Activated CD4-positive, alpha-beta T cell treated with anti-CD3 and anti-CD28 coated beads for 4 hours (primary cell): Measurements from ENCODE around the gene VEGFD.
"Not testable (repeated sequence)": the region's sequence is repeated elsewhere in the genome, so short reads cannot be mapped to it uniquely, and the experiment has no call there.

Experiments used
- DNase-seq, 2 donors: peaks; one replicate each; pipeline ENCODE4 v3.0.0-alpha.2; 2020

The VEGFD gene

DNA sequence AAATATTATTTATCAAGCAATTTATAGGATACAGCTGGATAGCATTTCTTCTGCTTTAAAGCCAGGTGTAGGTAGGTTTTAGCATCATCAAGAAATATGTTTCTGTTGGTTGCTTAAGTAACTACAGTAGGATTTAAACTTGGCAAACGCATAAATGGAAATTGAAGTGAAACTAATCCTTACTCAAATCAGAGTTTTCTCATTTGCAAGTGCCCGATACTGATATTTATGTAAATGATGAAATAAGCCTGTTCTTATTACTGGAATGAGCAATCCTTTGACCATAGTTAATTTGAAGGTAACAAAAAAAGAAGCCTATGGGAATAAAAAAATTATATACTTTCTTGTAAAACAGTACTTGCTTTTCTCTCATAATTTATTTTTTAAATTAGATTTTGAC, 25.7 kb downstream of the VEGFD start:
- DNase-seq: no peak

DNA sequence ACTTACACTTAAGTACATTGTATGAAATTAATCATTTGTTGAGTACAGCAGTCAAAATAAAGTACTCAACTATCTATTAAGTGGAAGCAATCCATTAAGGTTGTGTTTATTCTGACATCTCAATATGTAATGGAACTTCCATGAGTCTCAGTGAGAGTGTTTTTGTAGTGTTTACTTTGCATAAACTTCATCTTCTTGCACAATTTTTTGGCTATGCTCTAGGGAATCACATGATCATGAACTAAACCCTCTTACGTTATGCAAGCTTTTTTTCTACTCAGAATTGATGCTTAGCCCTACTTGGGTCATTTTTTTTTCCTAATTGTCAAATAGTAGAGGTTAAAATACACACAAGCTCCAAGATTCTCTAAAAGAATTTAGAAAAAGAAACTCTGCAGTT, 27.8 kb downstream of the VEGFD start:
- no peak for DNase-seq

DNA sequence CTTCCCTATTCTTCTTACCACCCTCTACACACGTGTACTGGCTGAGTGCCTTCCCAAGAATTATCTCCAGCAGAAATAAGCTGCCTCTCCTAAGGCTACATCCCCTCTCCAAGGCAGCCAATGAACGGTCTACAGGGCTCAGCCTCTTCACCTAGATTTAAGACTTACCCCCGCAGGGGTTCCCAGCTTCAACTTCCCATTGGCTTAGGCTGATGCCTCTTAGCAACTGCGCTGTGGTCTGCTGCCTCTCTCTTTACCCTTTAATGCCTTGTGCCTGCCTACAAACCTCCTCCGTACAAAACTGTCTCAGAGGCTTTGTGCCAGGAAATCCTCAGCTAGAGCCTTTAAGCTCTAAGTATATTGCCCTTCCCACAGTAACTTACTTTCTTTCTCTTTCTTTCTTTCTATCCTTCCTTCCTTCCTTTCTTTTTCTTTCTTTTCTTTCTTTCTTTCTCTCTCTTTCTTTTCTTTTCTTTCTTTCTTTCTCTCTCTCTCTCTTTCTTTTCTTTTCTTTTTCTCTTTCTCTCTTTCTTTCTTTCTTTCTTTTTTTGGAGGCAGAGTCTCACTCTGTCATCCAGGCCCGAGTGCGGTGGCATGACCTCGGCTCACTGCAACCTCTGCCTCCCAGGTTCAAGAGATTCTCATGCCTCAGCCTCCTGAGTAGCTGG, 33.8 kb downstream of the VEGFD start:
- DNase-seq: no peak

DNA sequence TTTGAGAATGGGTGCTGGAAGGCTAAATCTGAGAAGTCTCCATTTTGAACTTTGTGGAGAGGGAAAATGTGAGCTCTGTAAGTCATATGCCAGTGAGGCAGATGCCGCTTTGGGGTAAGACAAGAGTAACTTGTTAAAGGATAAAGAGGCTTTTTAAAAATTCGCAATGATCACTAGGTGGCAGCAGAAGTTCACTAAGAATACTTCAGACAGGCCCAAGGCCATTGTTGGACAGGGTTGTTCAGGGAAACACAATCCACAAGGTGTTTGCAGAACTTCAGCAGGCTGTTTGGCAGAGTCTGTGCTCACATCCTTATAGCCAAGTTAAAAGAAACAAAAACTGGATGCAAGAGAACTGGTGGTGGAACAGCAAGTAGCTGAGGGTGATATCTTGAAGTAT, 35.2 kb downstream of the VEGFD start:
- peak in 1 of 2 donors; percentile 4 for DNase-seq

DNA sequence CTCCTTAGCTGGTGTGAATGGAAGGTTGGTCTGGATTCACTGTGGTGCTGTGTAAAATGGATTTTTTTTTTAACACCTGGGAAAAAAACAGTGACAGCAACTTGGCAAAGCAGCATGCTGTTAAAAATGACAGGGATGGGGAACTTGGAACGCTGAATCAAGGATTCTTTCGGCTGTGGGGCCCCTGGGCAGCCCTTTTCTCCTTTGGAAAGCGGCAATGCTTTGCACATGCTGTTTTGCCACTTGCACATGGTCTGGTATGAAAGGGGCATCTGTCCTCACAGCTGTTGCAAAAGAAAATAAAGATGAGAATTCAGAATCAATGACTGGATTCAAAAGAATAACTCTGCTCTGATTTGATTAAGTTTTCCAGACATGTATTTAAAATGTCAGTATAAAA, 38.2 kb downstream of the VEGFD start:
- DNase-seq: no peak

DNA sequence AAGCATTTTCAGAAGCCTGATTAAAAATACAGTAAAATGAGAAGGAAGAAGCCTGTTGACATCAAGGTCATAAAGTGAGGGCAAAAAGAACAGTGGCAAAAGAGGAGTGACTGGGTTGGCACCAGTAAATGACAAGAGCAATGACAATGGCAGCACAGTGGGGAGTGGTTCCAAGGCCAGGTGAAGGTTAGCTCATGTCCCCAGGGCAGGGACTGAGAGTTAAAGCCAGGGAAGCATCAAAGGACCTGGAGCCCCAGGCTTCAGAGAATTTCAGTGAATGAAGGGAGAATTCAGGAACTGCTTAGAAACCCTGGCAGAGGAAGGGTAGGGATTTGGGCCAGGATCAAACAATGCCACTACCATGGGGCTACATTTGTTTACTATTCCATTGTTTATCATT, 40.1 kb downstream of the VEGFD start:
- DNase-seq: no peak

DNA sequence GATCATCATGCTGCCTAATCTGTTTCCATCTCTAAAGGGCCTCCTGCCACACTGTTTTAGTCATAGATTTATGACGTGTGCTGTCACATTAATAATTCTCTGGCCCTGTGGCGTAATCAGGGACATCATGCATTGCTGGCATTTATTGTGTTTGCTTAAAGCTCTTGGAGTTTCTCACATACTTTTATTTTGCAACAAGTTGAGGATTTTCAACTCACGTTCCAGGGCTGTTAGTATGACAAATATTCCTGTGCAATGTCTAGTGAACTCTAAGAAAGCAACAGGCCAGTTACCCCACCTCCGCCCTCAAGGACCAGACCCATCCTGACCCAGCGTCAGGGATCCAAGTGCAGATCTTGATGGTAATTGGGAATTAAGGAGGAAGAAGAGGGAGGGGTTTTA, 41.1 kb downstream of the VEGFD start:
- DNase-seq: no peak

DNA sequence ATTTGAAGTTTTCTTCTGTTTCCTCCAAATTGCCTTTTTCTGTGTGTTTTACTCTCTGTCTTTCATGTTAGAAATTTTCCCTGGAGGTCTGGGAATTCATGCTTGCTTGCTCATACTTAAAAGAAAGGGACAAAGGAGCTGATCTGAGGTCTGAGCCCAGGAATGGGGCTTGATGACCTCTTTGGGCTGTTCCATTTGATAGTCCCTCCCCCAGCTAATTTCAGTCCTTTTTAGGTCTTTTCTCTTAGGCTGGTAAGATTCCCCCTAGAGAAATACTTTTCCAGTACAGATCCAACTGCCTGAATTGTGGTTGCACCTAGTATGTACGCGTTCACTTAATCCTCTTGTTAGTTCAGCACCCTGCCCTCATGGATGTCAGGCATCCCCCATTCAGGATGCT, 43.3 kb downstream of the VEGFD start:
- DNase-seq: no peak

DNA sequence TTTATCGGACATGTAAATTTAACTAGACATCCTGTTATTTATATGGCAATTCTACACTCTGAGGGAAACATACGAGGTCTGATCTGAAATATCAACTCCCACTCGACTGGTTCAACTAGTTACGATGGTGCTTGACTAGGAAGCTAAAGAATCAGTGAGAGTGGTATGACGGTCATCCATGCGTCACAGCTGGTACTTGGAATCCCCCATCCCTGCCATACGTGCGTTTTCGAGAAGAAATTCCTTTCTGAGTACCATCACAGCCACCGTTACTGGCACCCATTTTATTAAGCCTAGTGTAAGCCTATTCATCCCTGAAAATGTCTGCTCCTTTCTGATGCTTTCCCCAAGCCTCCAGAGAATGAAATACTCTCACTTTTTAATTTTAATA, 48.2 kb downstream of the VEGFD start:
- DNase-seq: peak; percentile 23 to 28

DNA sequence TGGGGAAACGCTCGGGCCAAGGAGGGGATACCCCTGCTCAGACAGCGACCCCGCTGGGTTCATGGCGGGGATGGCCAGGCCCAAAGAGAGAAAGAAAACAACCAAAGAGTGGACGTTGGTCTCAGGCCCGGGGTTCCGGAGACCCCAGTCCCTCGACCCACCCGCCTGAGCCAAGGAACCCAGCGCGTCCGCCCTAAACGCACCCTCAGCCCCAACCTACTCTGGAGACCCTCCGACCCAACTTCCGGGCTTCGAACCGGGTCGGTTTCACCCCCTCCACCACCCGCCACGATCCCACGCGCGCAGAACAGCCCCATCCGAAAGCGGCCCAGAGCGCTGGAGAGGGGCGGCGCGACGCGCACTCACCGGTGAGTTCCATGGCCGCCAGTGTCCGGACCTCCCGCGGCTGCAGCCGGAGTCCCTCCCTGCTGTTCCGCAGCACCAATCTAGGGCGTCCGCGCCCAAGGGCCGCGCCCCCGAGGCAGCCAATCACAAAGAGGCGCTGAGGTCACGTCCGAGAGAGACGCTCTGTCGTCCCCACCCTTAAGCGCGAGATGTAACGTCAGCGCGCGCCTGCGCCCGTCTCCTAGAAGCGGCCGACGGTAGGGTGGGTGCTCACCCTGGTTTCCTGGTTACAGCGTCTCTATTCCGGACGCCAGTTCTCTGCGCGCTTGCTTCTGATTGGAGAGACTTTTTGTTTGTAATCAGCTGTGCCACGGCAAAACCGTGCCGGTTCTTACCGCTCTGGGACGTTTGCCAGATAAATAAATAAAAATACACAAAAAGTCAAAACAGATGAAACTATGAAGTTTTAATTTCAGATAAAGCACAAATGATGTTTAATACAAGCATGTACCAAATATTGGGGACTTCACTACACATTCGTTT, 48.8 kb downstream of the VEGFD start, which contains the start of gene PIGA:
PIGA (minus strand) TSS at position 389 of the 888 bp plus-strand sequence. CDS start 3,593 bp downstream, outside the sequence.
- DNase-seq: peak; percentile 82 to 85

DNA sequence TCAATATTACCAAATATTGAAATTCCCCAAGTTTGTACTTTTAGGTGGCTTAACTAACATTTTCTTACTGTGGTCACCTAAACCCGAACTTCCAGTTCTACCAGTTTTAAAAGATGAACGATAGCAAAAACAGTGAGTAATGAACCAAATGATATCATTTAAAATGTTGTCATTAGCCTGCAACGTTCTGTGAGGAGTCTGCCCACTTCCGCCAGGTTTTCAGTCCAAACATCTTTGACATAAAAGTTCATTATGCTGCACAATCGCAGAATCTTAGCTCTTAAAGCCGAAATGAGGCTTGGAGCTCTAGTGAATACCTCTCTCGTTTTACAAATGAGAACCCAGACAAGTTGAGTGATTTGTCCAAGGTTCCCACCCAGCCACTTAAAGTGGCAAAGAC, 49.7 kb downstream of the VEGFD start:
- no peak for DNase-seq

DNA sequence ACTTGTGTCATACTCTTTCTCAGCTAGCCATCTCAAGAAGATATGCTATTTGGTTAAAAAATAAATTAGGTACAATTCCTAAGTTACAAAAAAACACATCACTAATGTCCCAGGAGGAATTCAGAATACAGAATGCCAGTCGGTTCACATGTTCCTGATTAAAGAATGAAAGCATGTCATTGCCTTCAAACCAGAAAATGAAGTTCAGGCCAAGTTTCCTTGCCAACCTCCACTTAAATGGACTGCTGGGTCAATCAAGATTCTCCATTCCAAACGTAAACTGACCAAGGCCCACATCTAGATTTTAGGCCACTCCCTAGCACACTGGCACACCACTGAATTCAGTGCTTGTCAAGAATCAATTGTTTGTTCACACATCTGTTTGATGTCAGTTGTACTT, 55.4 kb downstream of the VEGFD start:
- no peak for DNase-seq

DNA sequence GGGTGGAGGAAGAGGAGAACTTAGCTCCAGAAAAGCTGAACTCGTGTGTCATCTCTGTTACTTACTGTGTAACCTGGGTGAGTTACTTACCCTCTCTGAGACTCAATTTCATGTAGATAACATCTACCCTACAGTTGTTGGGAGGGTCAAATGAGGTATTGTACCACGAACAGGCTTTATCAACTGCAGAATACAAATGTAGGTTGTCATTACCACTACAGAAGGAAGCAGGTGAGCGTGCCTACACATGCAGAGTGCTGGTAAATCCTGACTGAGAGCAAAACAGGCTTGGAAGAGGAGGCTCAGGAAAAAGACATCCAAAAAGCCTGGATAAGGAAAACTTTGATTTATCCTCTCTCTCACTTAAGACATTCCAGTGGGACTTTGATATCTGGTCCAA, 56.1 kb downstream of the VEGFD start:
- DNase-seq: no peak

DNA sequence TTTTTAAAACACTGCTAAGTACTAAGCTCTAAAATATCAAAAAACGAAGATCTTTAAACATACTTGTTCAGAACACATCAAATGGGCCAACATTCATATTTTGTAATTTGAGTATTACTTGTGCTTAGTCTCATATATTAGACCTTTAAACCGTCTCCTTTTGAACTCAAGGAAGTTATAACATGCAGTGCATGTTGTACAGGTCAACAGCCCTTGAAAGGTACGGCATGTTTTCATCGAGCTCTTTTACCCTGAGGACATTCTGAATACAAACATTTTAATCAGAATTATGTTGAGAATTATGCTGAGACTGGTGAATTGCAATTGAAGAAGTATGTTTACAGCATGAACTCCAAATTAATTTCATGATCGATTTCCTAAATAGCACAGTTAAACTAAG, 61.7 kb downstream of the VEGFD start:
- no peak for DNase-seq

DNA sequence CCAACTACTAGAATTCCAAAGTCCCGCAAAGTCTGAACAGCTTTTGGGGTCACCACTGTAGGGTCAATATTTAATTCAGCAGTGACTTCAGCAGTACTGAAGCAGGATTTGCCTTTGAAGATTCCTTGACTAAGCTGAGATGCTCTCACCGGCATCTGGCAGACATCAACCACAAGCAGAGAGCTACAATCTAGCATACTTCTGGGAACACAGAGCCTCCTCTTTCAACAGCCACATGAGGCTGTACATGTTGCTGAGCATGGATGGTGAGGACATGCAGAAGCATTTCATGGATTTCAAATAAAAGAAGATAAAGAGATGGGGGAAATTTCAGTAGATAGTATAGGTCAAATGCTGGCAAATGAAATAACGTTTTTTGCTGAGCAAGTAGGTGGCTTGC, 62.1 kb downstream of the VEGFD start:
- DNase-seq: no peak

DNA sequence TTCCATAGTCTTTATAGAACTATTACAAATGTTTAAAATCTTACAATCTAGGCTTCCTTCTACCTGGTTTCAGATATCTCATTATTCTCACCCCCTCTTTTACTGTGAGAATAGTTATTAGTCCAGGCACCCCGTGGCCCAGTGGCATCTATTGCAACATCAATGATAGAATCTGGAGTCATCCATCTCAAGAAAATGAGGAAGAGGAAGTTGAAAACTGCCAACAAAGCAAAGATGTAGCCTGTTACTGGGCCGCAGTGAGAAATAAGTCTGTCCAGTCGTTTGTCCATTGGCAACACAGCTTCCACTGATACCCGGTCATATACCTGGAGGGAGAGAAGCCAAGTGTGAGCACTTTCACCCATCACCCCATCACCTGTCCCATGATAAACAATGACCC, 62.8 kb downstream of the VEGFD start:
- DNase-seq: no peak

DNA sequence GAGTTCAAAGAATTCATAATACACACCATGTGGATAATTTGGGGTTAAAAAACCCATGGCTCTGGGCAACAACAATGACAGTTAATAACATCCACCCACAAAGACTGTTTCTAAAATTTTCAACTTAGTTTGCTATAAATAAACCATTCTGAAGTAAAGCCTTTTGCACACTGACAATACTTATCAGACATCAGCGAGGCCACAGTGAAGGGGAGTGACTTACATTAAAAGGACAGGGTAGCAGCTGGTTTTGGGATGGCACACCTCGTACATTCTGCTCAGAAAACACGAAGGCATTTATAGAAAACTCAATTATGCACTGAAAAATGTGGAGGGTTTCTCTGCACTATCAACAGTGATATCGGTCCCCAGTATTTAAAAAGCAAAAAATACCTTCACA, 63.9 kb downstream of the VEGFD start:
- DNase-seq: no peak

DNA sequence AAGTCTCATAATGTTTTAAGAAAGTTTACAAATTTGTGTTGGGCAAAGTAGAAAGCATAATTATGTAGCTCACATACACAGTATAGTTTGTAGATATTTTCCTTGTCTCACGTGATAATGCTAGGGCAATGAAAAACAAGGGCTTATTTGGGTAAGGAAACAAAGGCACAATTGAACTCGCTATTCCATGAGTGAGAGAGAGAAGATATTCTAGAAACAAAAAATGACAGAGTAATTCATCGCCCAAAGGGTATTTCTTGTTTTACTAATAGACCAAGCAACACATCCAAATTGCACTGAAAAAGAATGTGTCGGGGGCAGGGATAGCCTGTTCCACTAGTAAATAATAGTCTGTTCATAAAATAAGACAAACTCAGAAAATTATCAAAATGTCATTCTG, 65.1 kb downstream of the VEGFD start:
- DNase-seq: no peak

DNA sequence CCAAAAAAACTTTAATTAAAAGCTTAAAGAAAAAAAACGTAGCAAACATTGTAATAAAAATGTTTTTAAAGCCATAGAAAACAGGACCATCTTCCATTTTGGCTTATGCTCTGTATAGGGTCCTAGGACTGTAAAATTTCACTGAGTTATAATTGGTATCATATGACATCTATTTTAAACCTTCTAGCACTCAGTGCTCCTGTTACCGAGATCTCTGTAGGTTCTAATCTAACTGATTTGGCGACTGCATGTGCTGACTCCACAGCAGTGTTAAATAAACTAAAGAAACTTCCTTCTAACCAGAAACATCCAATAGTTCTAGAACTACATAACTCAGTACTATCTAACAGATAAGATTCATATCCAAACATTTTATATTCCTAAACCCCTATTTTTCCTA, 68.7 kb downstream of the VEGFD start, which contains the start of gene ASB11:
ASB11 (minus strand) TSS at position 132 of the 400 bp plus-strand sequence; CDS start at position 97, 35 bp downstream.
- no peak for DNase-seq

DNA sequence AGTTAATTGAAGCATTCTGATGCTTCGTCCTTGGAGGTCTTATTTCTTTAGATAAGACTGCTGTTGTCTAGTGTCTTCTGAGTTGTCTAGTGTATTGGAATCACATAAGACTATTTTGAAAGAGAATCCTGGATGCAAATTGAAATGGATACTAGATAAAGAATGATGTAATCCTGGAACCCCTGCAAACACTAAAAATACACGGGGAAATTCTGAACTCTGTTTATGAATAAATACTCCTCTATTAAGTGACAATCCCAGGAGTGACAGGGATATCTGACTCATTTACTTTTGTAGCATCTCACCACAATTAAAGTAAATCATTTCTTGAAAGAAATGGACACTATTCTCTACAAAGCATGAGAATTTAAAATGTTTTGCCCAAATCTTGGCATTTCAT, 69.7 kb downstream of the VEGFD start:
- DNase-seq: no peak

DNA sequence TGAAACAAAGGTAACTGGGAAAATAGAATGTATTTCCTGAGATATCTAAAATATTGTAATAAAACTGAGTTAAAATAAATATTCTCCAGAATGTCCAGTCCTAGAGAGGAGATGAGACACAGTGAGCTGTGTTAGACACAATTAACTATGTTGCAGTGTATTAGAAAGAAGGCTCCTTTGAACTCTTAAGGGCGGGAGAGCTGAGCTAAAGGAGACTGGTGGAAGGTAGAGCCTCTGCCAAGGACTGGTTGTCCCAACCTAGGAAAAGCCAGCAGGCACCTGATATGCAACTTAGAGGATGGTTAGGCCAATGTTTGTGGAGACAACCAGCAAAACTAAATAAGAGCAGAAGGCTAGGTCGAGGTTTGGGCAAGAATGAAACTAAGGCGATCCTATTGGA, 73.1 kb downstream of the VEGFD start:
- DNase-seq: no peak

DNA sequence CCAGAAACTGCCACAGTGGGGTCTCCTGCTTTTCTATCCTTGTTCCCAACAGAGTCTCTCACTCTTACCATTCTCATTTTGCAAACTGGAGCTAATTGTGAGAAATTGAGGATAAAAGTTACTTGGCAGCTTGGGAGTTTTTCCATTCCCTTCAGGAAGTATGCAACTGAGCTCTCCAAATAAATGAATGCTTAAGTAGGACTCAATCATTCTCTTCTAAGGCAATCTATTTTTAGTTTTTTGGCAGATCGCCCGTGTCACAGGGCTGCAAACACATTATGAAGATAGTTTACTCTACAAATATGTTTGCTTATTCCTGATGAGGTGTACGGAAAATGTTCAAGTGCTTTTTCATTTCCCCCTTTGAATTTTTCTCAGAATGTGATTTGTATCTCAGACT, 74.1 kb downstream of the VEGFD start:
- no peak for DNase-seq

DNA sequence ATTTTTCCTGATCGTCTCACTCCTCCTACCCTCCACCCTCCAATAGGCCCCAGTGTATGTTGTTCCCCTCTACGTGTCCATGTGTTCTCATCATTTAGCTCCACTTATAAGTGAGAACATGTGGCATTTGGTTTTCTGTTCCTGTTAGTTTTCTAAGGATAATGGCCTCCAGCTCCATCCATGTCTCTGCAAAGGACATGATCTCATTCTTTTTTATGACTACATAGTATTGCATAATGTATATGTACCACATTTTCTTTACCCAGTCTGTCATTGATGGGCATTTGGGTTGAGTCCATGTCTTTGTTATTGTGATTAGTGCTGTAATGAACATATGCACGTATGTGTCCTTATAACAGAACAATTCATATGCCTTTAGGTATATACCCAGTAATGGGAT, 78.3 kb downstream of the VEGFD start:
- DNase-seq: not testable (repeated sequence)

DNA sequence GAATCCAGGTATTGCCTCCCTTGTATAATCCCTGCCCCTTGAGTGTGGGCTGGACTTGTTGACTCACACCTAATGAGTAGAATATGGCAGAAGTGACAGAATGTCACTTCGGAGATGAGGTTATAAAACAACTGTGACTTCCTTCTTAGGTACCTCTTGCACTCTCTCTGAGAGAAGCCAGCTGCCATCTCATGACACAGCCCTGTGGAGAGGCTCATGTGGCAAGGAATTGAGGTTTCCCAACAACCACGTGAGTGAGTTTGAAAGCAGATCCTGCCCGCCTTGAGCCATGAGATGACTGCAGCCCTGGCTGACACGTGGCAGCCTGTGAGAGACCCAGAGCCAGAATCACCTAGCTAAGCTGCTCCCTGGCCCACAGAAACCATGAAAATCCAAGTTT, 82.3 kb downstream of the VEGFD start:
- DNase-seq: no peak
